PC-9 (cell line): ENCODE data around the gene PHACTR3. TPM values are rescaled to one million over a fixed set of nuclear protein-coding genes. Genes with fewer than 3 reads are reported as not detected.

Experiments used
- BruUV-seq: library from RNA; stranded (reverse); fragments of 400-500 nt; replicated peaks from 2 replicates; lab custom pipeline; 2021; lab: Mats Ljungman, UMichigan
- CTCF ChIA-PET: fragments of 300-600 bp; sonication (Branson Sonifier 250); formaldehyde crosslinking; loops from one replicate; lab custom pipeline; 2022; ENCODE audit warnings: antibody characterized with exemption; lab: Charles Lee
- POLR2A ChIA-PET: fragments of 300-600 bp; sonication (Branson Sonifier 250); formaldehyde crosslinking; loops from one replicate; lab custom pipeline; 2022; ENCODE audit warnings: antibody characterized with exemption; ENCODE audit not compliant: unreplicated experiment; lab: Charles Lee
- DNase-seq, 2 experiments: peaks; one replicate each; pipeline versions ENCODE4 v3.0.0 to v3.0.0-alpha.2; 2015 to 2022; ENCODE audit warnings: mixed read lengths in 1 of 2
- H2AFZ ChIP-seq: fragments of 200-600 bp; sonication (generic); 2 replicates; pipeline ENCODE4 v1.8.1; 2017; ENCODE audit warnings: antibody characterized with exemption
- H3F3A ChIP-seq: fragments of 200-600 bp; sonication (generic); 2 replicates; pipeline ENCODE4 v1.8.1; 2017; ENCODE audit warnings: antibody characterized with exemption, mild to moderate bottlenecking, low read depth; ENCODE audit not compliant: insufficient read depth
- H3K27ac ChIP-seq: fragments of 200-600 bp; sonication (generic); 2 replicates; pipeline ENCODE4 v1.6.1; 2016; ENCODE audit warnings: mixed run types
- H3K27me3 ChIP-seq: fragments of 200-600 bp; sonication (generic); 2 replicates; pipeline ENCODE4 v1.6.1; 2016; ENCODE audit warnings: low read depth, mixed run types; ENCODE audit not compliant: insufficient read depth
- H3K36me3 ChIP-seq: fragments of 200-600 bp; sonication (generic); 2 replicates; pipeline ENCODE4 v1.6.1; 2016; ENCODE audit warnings: low read depth, mixed run types
- H3K4me1 ChIP-seq: fragments of 200-600 bp; sonication (generic); replicated peaks from 2 replicates; pipeline ENCODE4 v1.6.1; 2016; ENCODE audit warnings: mixed run types; ENCODE audit not compliant: insufficient read depth
- H3K4me2 ChIP-seq: fragments of 200-600 bp; sonication (generic); 2 replicates; pipeline ENCODE4 v1.6.1; 2017; ENCODE audit warnings: mixed run types
- H3K4me3 ChIP-seq: fragments of 200-600 bp; sonication (generic); 2 replicates; pipeline ENCODE4 v1.6.1; 2016; ENCODE audit warnings: mixed run types
- H3K79me2 ChIP-seq: fragments of 200-600 bp; sonication (generic); 2 replicates; pipeline ENCODE4 v1.6.1; 2017; ENCODE audit warnings: low read depth, mixed run types
- H3K9me2 ChIP-seq: fragments of 200-600 bp; sonication (generic); 2 replicates; pipeline ENCODE4 v1.8.1; 2017; ENCODE audit warnings: mild to moderate bottlenecking; ENCODE audit not compliant: insufficient read depth
- H3K9me3 ChIP-seq: fragments of 200-600 bp; sonication (generic); 2 replicates; pipeline ENCODE4 v1.8.1; 2016; ENCODE audit warnings: low read depth; ENCODE audit not compliant: insufficient read depth
- H4K20me1 ChIP-seq: fragments of 200-600 bp; sonication (generic); 2 replicates; pipeline ENCODE4 v1.8.1; 2017; ENCODE audit not compliant: insufficient read depth
- CTCF ChIP-seq: fragments of 200-600 bp; sonication (generic); conservative IDR thresholded peaks from 2 replicates; pipeline ENCODE4 v1.6.1; 2017; ENCODE audit warnings: mixed run types, antibody characterized with exemption, mild to moderate bottlenecking, moderate library complexity
- EZH2 ChIP-seq: fragments of 200-600 bp; sonication (generic); IDR thresholded peaks from 2 replicates; pipeline ENCODE4 v1.8.0; 2017; ENCODE audit warnings: antibody characterized with exemption, low read depth
- intact Hi-C: fragments of 100-400 bp; cut with micrococcal nuclease; formaldehyde crosslinking; loops from one replicate; pipeline ENCODE4 v1.10.0; 2022; ENCODE audit not compliant: unreplicated experiment
- total RNA-seq: library from RNA; stranded (reverse); gene quantifications from 2 replicates; pipeline ENCODE4 v1.2.3, GENCODE V29; 2021

The PHACTR3 gene
- total RNA-seq, 1 experiment from 2014 or later = 0.41 TPM

GRCh38 chr20:59698598-59698997 lies 94.3 kb downstream of the PHACTR3 start:
- H3K9me3 ChIP-seq = no peaks in the 10 kb centered on the region
- no peak overlapping the region for H3K4me2 ChIP-seq
- no peak for DNase-seq
- no peaks in the 10 kb centered on the region for H3K4me1 ChIP-seq
- no peak overlapping the region for H2AFZ ChIP-seq
- CTCF ChIA-PET = no interaction called here
- no peaks in the 10 kb centered on the region for H3K9me2 ChIP-seq
- no peaks in the 10 kb centered on the region for H4K20me1 ChIP-seq
- H3K4me3 ChIP-seq = no peak overlapping the region
- peaks cover 95% of the 10 kb centered on the region for H3K27me3 ChIP-seq
- H3K36me3 ChIP-seq = no peaks in the 10 kb centered on the region
- H3F3A ChIP-seq = no peaks in the 10 kb centered on the region
- no peak for TF ChIP-seq CTCF
- no peak for TF ChIP-seq EZH2
- POLR2A ChIA-PET = no interaction called here
- no peaks in the 10 kb centered on the region for H3K79me2 ChIP-seq
- no peak overlapping the region for H3K27ac ChIP-seq
- intact Hi-C loops = no loop called here
- no TSS peak for BruUV-seq

GRCh38 chr20:59701236-59701635 lies 96.9 kb downstream of the PHACTR3 start:
- no TSS peak for BruUV-seq
- ChIA-PET POLR2A (no interaction called here), CTCF (no interaction called here)
- DNase-seq = no peak
- H3K27me3 ChIP-seq = peaks cover 77% of the 10 kb centered on the region
- H3K4me2 ChIP-seq = no peak overlapping the region
- H3K9me3 ChIP-seq = no peaks in the 10 kb centered on the region
- no peak for TF ChIP-seq EZH2
- TF ChIP-seq CTCF = no peak
- H2AFZ ChIP-seq = no peak overlapping the region
- H3K9me2 ChIP-seq = no peaks in the 10 kb centered on the region
- no peaks in the 10 kb centered on the region for H3F3A ChIP-seq
- H3K4me1 ChIP-seq = no peaks in the 10 kb centered on the region
- H3K4me3 ChIP-seq = no peak overlapping the region
- no peaks in the 10 kb centered on the region for H3K36me3 ChIP-seq
- H4K20me1 ChIP-seq = no peaks in the 10 kb centered on the region
- intact Hi-C loops = no loop called here
- no peak overlapping the region for H3K27ac ChIP-seq
- H3K79me2 ChIP-seq = no peaks in the 10 kb centered on the region

- Histone ChIP-seq H3K36me3 (no peaks in the 10 kb centered on the region), H3K79me2 (no peaks in the 10 kb centered on the region), H3K4me3 (no peak overlapping the region), H3F3A (no peaks in the 10 kb centered on the region), H4K20me1 (no peaks in the 10 kb centered on the region), H3K27me3 (peaks cover 68% of the 10 kb centered on the region), H3K9me2 (no peaks in the 10 kb centered on the region), H2AFZ (no peak overlapping the region), H3K4me2 (no peak overlapping the region), H3K9me3 (no peaks in the 10 kb centered on the region), H3K4me1 (no peaks in the 10 kb centered on the region), H3K27ac (no peak overlapping the region)
- ChIA-PET POLR2A (no interaction called here), CTCF (no interaction called here)
- BruUV-seq = no TSS peak
- TF ChIP-seq CTCF (no peak), EZH2 (no peak)
- intact Hi-C loops = no loop called here
- no peak for DNase-seq
Observed at GRCh38 chr20:59703046-59703445, 98.7 kb downstream of the PHACTR3 start.
